Stimulated activated naive CD8-positive, alpha-beta T cell treated with anti-CD3 and anti-CD28 coated beads, Interleukin-15, amount 100 ng/mL, for 72 hours (primary cell): ENCODE measurements around the gene TESPA1.
A peak's percentile ranks its signal among the peaks of the same experiment; 100 is the strongest.

Experiments used
- ATAC-seq: fragments of 150-1000 bp; cut with Tn5 transposase; 2 replicates; pipeline ENCODE4 v1.10.0; 2021; ENCODE audit warnings: mild to moderate bottlenecking, moderate library complexity
- DNase-seq, 2 donors: peaks; one replicate each; pipeline ENCODE4 v3.0.0; 2021 to 2022
- H3K27ac Mint-ChIP-seq, 2 donors: one replicate each; pipeline ENCODE4 v1.8.0; 2022; ENCODE audit warnings: mild to moderate bottlenecking in 2 of 2, mixed read lengths in 2 of 2, moderate library complexity in 2 of 2
- H3K27me3 Mint-ChIP-seq: one replicate; pipeline ENCODE4 v1.8.0; 2022; ENCODE audit warnings: mixed read lengths
- H3K4me1 Mint-ChIP-seq: one replicate; pipeline ENCODE4 v1.8.0; 2022; ENCODE audit warnings: mild to moderate bottlenecking, mixed read lengths
- H3K4me3 Mint-ChIP-seq, 2 donors: one replicate each; pipeline ENCODE4 v1.8.0; 2022; ENCODE audit warnings: mild to moderate bottlenecking in 2 of 2, mixed read lengths in 2 of 2, moderate library complexity in 1 of 2
- H3K9me3 Mint-ChIP-seq, 2 donors: one replicate each; pipeline ENCODE4 v1.8.0; 2022; ENCODE audit warnings: mixed read lengths in 2 of 2

Gene TESPA1

GRCh38 chr12:54941659-54942058 is 42.9 kb downstream of the TESPA1 start:
- H3K4me1 Mint-ChIP-seq, result peaks cover 13% of the 10 kb centered on the region
- no peak for ATAC-seq
- H3K27me3 Mint-ChIP-seq, result no peaks in the 10 kb centered on the region
- H3K4me3 Mint-ChIP-seq, result no peak overlapping the region
- DNase-seq, result no peak
- no peak overlapping the region for H3K27ac Mint-ChIP-seq
- peaks cover 0 to 3% of the 10 kb centered on the region in 2 donors for H3K9me3 Mint-ChIP-seq

- DNase-seq (no peak), ATAC-seq (no peak)
- H3K9me3 Mint-ChIP-seq, result peaks cover 1 to 12% of the 10 kb centered on the region in 2 donors
- peaks cover 20% of the 10 kb centered on the region for H3K4me1 Mint-ChIP-seq
- H3K4me3 Mint-ChIP-seq, result no peak overlapping the region
- H3K27me3 Mint-ChIP-seq, result no peaks in the 10 kb centered on the region
- no peak overlapping the region for H3K27ac Mint-ChIP-seq
These were observed 43.7 kb downstream of the TESPA1 start for GRCh38 chr12:54940727-54941315.

- DNase-seq (no peak), ATAC-seq (no peak)
- H3K27me3 Mint-ChIP-seq, result no peaks in the 10 kb centered on the region
- H3K9me3 Mint-ChIP-seq, result peaks cover 8 to 19% of the 10 kb centered on the region in 2 donors
- H3K4me3 Mint-ChIP-seq, result no peak overlapping the region
- H3K27ac Mint-ChIP-seq, result no peak overlapping the region
- H3K4me1 Mint-ChIP-seq, result peaks cover 49% of the 10 kb centered on the region
These were observed 46.6 kb downstream of the TESPA1 start for GRCh38 chr12:54937929-54938328.

GRCh38 chr12:54937376-54937775 is 47.2 kb downstream of the TESPA1 start:
- Mint-ChIP-seq H3K27me3 (no peaks in the 10 kb centered on the region), H3K4me1 (peaks cover 53% of the 10 kb centered on the region)

GRCh38 chr12:54936736-54937135 is 47.8 kb downstream of the TESPA1 start:
- ATAC-seq (no peak), DNase-seq (no peak)
- H3K27me3 Mint-ChIP-seq, result no peaks in the 10 kb centered on the region
- peak overlapping the region in 1 of 2 donors; percentile 94 for H3K27ac Mint-ChIP-seq
- peaks cover 16 to 25% of the 10 kb centered on the region in 2 donors for H3K9me3 Mint-ChIP-seq
- peaks cover 59% of the 10 kb centered on the region for H3K4me1 Mint-ChIP-seq
- H3K4me3 Mint-ChIP-seq, result no peak overlapping the region

More at GRCh38 chr12:54937376-54937775, 47.2 kb downstream of the TESPA1 start:
- no peak overlapping the region for H3K27ac Mint-ChIP-seq
- peaks cover 9 to 19% of the 10 kb centered on the region in 2 donors for H3K9me3 Mint-ChIP-seq
- ATAC-seq (no peak), DNase-seq (no peak)
- no peak overlapping the region for H3K4me3 Mint-ChIP-seq

GRCh38 chr12:54935235-54935951 is 49.2 kb downstream of the TESPA1 start:
- Mint-ChIP-seq H3K4me1 (peaks cover 60% of the 10 kb centered on the region), H3K27ac (peak overlapping the region; percentile 94 to 98), H3K9me3 (peaks cover 29 to 38% of the 10 kb centered on the region in 2 donors), H3K4me3 (peak overlapping the region; percentile 49 to 51), H3K27me3 (no peaks in the 10 kb centered on the region)
- DNase-seq (peak; percentile 52 to 64), ATAC-seq (peak; percentile 95)

GRCh38 chr12:54934419-54934818 is 50.1 kb downstream of the TESPA1 start:
- H3K9me3 Mint-ChIP-seq, result peaks cover 39 to 45% of the 10 kb centered on the region in 2 donors
- no peak for DNase-seq
- no peak overlapping the region for H3K27ac Mint-ChIP-seq
- H3K4me3 Mint-ChIP-seq, result peak overlapping the region in 1 of 2 donors; percentile 4
- H3K4me1 Mint-ChIP-seq, result peaks cover 66% of the 10 kb centered on the region
- no peaks in the 10 kb centered on the region for H3K27me3 Mint-ChIP-seq
- ATAC-seq, result no peak

- DNase-seq, result peak; percentile 37 to 39
- H3K4me1 Mint-ChIP-seq, result peaks cover 66% of the 10 kb centered on the region
- peak overlapping the region; percentile 27 for H3K4me3 Mint-ChIP-seq
- ATAC-seq, result peak; percentile 84
- peak overlapping the region; percentile 81 to 87 for H3K27ac Mint-ChIP-seq
- no peaks in the 10 kb centered on the region for H3K27me3 Mint-ChIP-seq
- peaks cover 39 to 45% of the 10 kb centered on the region in 2 donors for H3K9me3 Mint-ChIP-seq
These were observed 51.2 kb downstream of the TESPA1 start for GRCh38 chr12:54933376-54933775.

- Mint-ChIP-seq H3K27ac (peak overlapping the region; percentile 50 to 87), H3K4me3 (peak overlapping the region in 1 of 2 donors; percentile 24), H3K4me1 (peaks cover 64% of the 10 kb centered on the region), H3K27me3 (no peaks in the 10 kb centered on the region), H3K9me3 (peaks cover 39 to 45% of the 10 kb centered on the region in 2 donors)
- DNase-seq (no peak), ATAC-seq (no peak)
These were observed 51.9 kb downstream of the TESPA1 start for GRCh38 chr12:54932691-54933090.

GRCh38 chr12:54932038-54932437 is 52.5 kb downstream of the TESPA1 start:
- ATAC-seq (no peak), DNase-seq (no peak)
- Mint-ChIP-seq H3K27me3 (no peaks in the 10 kb centered on the region), H3K4me1 (peaks cover 58% of the 10 kb centered on the region), H3K27ac (peak overlapping the region in 1 of 2 donors; percentile 1), H3K4me3 (no peak overlapping the region), H3K9me3 (peaks cover 39 to 52% of the 10 kb centered on the region in 2 donors)

GRCh38 chr12:54929998-54930397 is 54.6 kb downstream of the TESPA1 start:
- Mint-ChIP-seq H3K27ac (no peak overlapping the region), H3K4me1 (peaks cover 46% of the 10 kb centered on the region), H3K4me3 (no peak overlapping the region), H3K9me3 (peaks cover 30 to 34% of the 10 kb centered on the region in 2 donors), H3K27me3 (no peaks in the 10 kb centered on the region)
- DNase-seq (no peak), ATAC-seq (no peak)

GRCh38 chr12:54926246-54926645 is 58.3 kb downstream of the TESPA1 start:
- DNase-seq (no peak), ATAC-seq (no peak)
- no peak overlapping the region for H3K27ac Mint-ChIP-seq
- H3K4me1 Mint-ChIP-seq, result peaks cover 15% of the 10 kb centered on the region
- H3K9me3 Mint-ChIP-seq, result peaks cover 18 to 23% of the 10 kb centered on the region in 2 donors
- H3K27me3 Mint-ChIP-seq, result no peaks in the 10 kb centered on the region
- H3K4me3 Mint-ChIP-seq, result no peak overlapping the region

GRCh38 chr12:54924972-54925707 is 59.4 kb downstream of the TESPA1 start:
- Mint-ChIP-seq H3K9me3 (peaks cover 7 to 13% of the 10 kb centered on the region in 2 donors), H3K4me1 (peaks cover 14% of the 10 kb centered on the region)

GRCh38 chr12:54917001-54917488 is 67.5 kb downstream of the TESPA1 start:
- ATAC-seq (no peak), DNase-seq (no peak)
- no peaks in the 10 kb centered on the region for H3K4me1 Mint-ChIP-seq
- no peaks in the 10 kb centered on the region for H3K27me3 Mint-ChIP-seq
- no peak overlapping the region for H3K27ac Mint-ChIP-seq
- H3K9me3 Mint-ChIP-seq, result peaks cover 11 to 15% of the 10 kb centered on the region in 2 donors
- H3K4me3 Mint-ChIP-seq, result no peak overlapping the region

More at GRCh38 chr12:54924972-54925707, 59.4 kb downstream of the TESPA1 start:
- ATAC-seq, result no peak
- Mint-ChIP-seq H3K27me3 (no peaks in the 10 kb centered on the region), H3K4me3 (no peak overlapping the region), H3K27ac (peak overlapping the region in 1 of 2 donors; percentile 55)
- DNase-seq, result no peak
